Left lung (tissue), 10 donors: ENCODE measurements around the gene NGDN. TPM values are rescaled to one million over a fixed set of nuclear protein-coding genes. Genes with fewer than 3 reads are reported as not detected.

Experiments used
- ATAC-seq: fragments of 200-7000 bp; cut with Tn5 transposase; one replicate; pipeline ENCODE4 v1.9.1; 2020; ENCODE audit warnings: moderate library complexity
- DNase-seq, 4 donors: peaks; one replicate each; pipeline ENCODE4 v3.0.0-alpha.2; 2013 to 2020
- H3K27ac ChIP-seq, 2 donors: fragments of 200-600 bp; sonication (generic) in 1 of 2; one replicate each; pipeline versions ENCODE4 v1.5.0 to v1.8.0; 2020 to 2021
- H3K27me3 ChIP-seq, 2 donors: fragments of 200-600 bp; sonication (generic) in 1 of 2; one replicate each; pipeline versions ENCODE4 v1.5.0 to v1.8.0; 2020 to 2021
- H3K36me3 ChIP-seq, 2 donors: fragments of 200-600 bp; sonication (generic) in 1 of 2; one replicate each; pipeline versions ENCODE4 v1.5.0 to v1.8.0; 2020 to 2021
- H3K4me1 ChIP-seq, 2 donors: fragments of 200-600 bp; one replicate each; pipeline ENCODE4 v1.8.0; 2021
- H3K4me3 ChIP-seq, 2 donors: fragments of 200-600 bp; sonication (generic) in 1 of 2; one replicate each; pipeline versions ENCODE4 v1.5.0 to v1.8.0; 2020 to 2021; ENCODE audit warnings: mild to moderate bottlenecking in 1 of 2
- H3K9me3 ChIP-seq, 2 donors: fragments of 200-600 bp; sonication (generic) in 1 of 2; one replicate each; pipeline versions ENCODE4 v1.5.0 to v1.8.0; 2020 to 2021
- intact Hi-C, 2 donors: fragments of 100-400 bp; cut with DNase I; formaldehyde crosslinking; loops; one replicate each; pipeline versions ENCODE4 v1.11.2 to v1.14.2; 2022
- polyA plus RNA-seq, 6 donors: library from polyadenylated mRNA; unstranded; fragments of 120-200 nt; gene quantifications; one replicate each; pipeline ENCODE4 v1.2.1, GENCODE V29; 2013; ENCODE audit not compliant: insufficient read length in 6 of 6
- total RNA-seq, 2 donors: library from RNA; stranded (reverse); fragmentation: NEBNext Ultra II Directional; extraction: Animal tissue kit (Norgen Biotek cat#: 25700); gene quantifications; one replicate each; pipeline ENCODE4 v1.2.1, GENCODE V29; 2021
- TF ChIP-seq, protein P1 (sequence below), 2 donors: fragments of 200-600 bp; sonication (generic) in 1 of 2; IDR thresholded peaks; one replicate each; pipeline versions ENCODE4 v1.5.0 to v1.8.0; 2021; ENCODE audit warnings: antibody characterized with exemption in 2 of 2
- donor health status: DM: no; HTN: yes; CAD: no.
- donor health status: DM: no; HTN: no; CAD: no.

NGDN gene
- total and polyA plus RNA-seq, 8 donors: 21.6 to 79.3 (median 60.0) TPM

DNA sequence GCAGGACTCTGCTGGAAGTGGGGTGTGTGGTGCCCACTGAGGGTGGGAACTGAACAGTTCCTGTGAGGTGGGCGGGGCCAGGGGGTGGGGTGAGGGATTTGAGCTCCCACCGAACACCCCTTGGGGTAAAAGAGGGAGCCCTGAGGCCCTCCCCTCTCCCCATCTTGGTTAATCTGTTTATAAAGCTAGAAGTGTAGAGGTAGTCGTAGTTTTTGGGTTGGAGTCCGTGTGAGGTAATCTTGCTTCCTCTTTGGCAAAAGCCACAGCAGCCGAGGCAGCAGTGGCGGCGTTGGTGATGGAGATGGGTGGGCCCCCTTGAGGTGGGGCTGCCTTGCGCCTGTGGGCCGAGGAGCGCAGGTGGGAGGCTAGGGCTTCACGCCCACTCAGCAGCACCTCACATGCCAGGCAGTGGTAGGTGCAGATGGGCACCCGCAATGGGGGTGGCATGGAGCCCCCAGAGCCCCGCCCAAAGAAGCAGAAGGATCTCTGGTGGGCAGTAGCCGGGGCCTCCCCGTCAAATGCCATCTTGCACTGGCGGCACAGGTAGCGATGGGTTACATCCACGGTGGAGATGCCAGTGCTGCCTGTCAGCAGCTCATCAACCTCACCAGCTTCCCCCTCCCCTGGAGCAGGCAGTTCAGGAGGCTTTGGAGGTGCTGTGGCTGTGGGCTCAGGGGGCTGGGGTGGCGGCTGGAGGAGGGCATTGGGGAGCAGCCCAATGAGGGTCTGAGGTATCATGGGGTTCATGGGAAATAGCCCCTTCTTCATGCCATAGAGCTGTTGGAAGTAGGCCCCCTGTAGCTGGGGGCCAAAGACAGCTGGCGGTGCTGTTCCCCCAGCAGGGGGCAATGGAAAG is 52.5 kb downstream of the NGDN start:
- H3K9me3 ChIP-seq: no peaks in the 10 kb centered on the region
- peaks cover 0 to 7% of the 10 kb centered on the region in 2 donors for H3K4me1 ChIP-seq
- no peak overlapping the region for H3K27ac ChIP-seq
- H3K36me3 ChIP-seq: peaks cover 0 to 4% of the 10 kb centered on the region in 2 donors
- H3K4me3 ChIP-seq: no peak overlapping the region
- no peaks in the 10 kb centered on the region for H3K27me3 ChIP-seq
- no peak for DNase-seq
- intact Hi-C loops: no loop called here
- ATAC-seq: no peak
- TF ChIP-seq, protein P1, sequence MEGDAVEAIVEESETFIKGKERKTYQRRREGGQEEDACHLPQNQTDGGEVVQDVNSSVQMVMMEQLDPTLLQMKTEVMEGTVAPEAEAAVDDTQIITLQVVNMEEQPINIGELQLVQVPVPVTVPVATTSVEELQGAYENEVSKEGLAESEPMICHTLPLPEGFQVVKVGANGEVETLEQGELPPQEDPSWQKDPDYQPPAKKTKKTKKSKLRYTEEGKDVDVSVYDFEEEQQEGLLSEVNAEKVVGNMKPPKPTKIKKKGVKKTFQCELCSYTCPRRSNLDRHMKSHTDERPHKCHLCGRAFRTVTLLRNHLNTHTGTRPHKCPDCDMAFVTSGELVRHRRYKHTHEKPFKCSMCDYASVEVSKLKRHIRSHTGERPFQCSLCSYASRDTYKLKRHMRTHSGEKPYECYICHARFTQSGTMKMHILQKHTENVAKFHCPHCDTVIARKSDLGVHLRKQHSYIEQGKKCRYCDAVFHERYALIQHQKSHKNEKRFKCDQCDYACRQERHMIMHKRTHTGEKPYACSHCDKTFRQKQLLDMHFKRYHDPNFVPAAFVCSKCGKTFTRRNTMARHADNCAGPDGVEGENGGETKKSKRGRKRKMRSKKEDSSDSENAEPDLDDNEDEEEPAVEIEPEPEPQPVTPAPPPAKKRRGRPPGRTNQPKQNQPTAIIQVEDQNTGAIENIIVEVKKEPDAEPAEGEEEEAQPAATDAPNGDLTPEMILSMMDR (IDR thresholded peaks at IDR 0.05): no peak

DNA sequence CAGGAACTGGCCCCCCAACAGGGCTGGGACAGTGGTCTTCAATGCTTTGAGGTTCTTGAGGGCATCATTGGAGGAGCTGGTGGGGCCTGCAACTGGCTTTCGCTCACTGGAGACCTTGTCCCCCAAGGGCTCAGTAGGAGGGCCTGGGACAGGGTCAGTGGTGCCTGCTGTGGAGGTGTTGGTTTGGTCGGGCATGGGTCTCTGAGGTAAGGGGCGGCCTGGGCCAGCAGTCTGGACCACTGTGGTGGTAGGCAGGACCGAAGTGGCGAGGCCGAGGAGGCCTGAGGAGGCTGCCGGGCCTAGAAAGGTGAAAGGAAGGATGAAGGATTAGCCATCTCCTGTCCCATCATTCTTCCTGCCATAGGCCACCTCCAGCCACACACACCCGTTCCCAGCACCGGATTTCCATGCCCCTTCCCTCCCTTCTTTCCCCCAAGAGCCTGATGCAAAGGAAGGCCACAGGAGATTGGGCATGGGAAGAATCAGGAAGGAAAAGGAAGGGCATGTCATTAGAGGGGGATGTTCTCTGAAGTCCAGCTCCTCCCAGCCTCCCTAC is 53.2 kb downstream of the NGDN start:
- ATAC-seq (no peak), DNase-seq (no peak)
- H3K9me3 ChIP-seq: no peaks in the 10 kb centered on the region
- intact Hi-C loops: no loop called here
- H3K36me3 ChIP-seq: peaks cover 0 to 4% of the 10 kb centered on the region in 2 donors
- TF ChIP-seq, protein P1 (IDR thresholded peaks at IDR 0.05): no peak
- H3K27me3 ChIP-seq: no peaks in the 10 kb centered on the region
- no peak overlapping the region for H3K27ac ChIP-seq
- no peak overlapping the region for H3K4me3 ChIP-seq
- peaks cover 0 to 7% of the 10 kb centered on the region in 2 donors for H3K4me1 ChIP-seq

DNA sequence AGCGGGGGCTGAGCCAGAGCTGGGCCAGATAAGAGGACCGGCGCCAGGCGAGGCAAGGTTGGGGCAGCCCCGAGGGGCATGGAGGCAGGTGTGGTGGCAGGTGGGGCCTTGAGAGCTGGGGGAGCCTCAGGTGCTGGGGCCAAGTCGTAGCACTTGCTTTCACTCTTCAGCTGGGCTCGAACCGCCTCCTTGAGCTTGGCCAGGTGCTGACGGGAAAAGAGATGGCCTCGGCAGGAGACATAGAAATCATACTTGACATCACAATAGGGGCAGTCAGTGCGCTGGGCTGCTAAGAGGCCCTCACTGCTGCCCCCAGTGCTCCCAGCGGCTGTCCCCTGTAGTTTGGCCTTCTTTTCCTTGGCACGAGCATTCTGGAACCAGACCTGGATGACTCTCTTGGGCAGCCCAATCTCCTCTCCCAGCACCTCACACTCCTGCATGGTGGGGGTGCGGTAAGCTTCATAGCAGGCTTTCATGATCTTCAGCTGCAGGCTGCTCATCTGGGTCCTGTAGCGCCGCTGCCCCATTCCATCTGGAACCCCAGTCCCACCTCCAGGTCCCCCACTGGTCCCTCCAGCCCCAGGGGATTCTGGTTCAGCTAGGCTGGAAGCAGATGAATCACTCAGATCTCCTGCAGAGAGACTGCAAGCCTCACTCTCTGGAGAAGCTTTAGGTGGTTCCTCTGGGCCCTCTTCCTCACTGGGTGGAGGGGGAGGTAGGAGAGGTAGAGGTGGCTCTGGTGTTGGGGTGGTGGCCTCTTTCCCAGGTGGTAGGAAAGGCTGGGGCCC is 53.9 kb downstream of the NGDN start:
- Histone ChIP-seq H3K9me3 (no peaks in the 10 kb centered on the region), H3K4me1 (peaks cover 0 to 7% of the 10 kb centered on the region in 2 donors), H3K27me3 (no peaks in the 10 kb centered on the region), H3K36me3 (peaks cover 0 to 4% of the 10 kb centered on the region in 2 donors), H3K4me3 (no peak overlapping the region), H3K27ac (no peak overlapping the region)
- TF ChIP-seq, protein P1 (IDR thresholded peaks at IDR 0.05): no peak
- ATAC-seq (no peak), DNase-seq (no peak)
- intact Hi-C loops: no loop called here

DNA sequence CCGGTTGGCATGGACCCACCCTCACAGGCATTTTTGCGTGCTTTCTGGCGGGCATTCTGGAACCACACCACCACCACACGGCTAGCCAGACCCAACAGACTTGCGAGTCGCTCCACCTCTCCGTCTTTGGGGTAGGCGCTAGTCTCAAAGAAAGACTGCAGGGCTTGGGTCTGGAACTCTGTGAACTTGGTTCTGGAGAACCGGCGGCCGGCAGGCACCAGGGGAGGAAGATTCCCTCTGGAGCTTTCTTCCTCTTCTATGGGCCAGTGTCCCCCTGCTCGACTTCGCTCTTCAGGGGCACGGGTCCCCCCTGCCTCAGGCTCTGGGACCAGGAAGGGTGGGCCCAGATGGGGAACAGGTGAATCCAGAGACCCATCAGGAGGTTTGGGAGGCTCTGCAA is 55.5 kb downstream of the NGDN start:
- DNase-seq: no peak
- no peak for ATAC-seq
- Histone ChIP-seq H3K27ac (no peak overlapping the region), H3K4me3 (no peak overlapping the region), H3K4me1 (peaks cover 0 to 7% of the 10 kb centered on the region in 2 donors), H3K9me3 (no peaks in the 10 kb centered on the region), H3K36me3 (peaks cover 0 to 4% of the 10 kb centered on the region in 2 donors), H3K27me3 (no peaks in the 10 kb centered on the region)
- intact Hi-C loops: no loop called here
- TF ChIP-seq, protein P1 (IDR thresholded peaks at IDR 0.05): no peak

DNA sequence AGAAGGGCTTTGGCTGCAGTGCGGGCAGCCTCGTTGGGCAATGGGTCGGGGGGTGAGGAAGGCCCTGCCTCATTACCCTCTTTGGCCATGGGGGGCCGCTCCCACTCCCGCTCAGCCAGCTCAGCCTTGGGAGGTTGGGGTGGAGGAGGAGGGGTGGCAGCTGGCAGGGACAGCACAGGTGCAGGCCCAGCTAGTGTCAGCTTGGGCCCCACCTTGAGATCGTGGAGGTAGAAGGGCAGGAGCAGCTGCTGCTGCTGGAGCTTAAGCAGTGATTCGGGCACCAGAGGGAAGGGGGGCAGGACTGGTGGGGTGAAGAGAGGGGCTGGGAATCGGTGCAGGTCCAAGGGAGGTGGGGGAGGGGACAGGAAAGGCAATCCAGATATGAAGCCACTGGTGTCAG is 56.1 kb downstream of the NGDN start:
- no peak overlapping the region for H3K27ac ChIP-seq
- TF ChIP-seq, protein P1 (IDR thresholded peaks at IDR 0.05): no peak
- H3K4me3 ChIP-seq: no peak overlapping the region
- H3K36me3 ChIP-seq: peaks cover 0 to 4% of the 10 kb centered on the region in 2 donors
- no peaks in the 10 kb centered on the region for H3K9me3 ChIP-seq
- peaks cover 0 to 7% of the 10 kb centered on the region in 2 donors for H3K4me1 ChIP-seq
- ATAC-seq (no peak), DNase-seq (no peak)
- no peaks in the 10 kb centered on the region for H3K27me3 ChIP-seq
- intact Hi-C loops: no loop called here
